Activated CD8-positive, alpha-beta memory T cell treated with anti-CD3 and anti-CD28 coated beads for 48 hours (primary cell): ENCODE results near the gene EML5.
A peak's percentile ranks its signal among the peaks of the same experiment; 100 is the strongest.

Experiments used
- DNase-seq, 3 experiments: peaks; one replicate each; pipeline ENCODE4 v3.0.0-alpha.2; 2020; ENCODE audit warnings: low read depth in 2 of 3, low spot score in 2 of 3

EML5 gene

DNA sequence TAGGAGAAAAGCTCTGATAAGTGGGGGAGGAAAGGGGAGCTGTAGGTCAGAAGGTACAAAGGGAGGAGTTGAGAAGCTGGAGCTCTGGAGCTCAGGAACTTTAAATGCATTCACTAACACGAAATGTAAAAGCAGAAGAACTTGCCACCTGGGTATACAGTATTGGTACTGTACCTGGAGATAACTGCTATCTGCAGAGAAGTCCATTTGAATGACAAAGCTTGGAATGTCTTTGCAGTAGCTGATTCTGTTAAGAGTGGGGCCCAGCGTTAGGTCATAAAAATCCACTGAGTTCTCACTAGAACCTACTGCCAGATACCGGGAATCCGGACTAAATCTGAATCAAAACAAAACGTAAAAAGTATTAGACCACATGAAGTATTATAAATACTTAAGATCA lies 174.3 kb downstream of the EML5 start:
- DNase-seq = no peak

DNA sequence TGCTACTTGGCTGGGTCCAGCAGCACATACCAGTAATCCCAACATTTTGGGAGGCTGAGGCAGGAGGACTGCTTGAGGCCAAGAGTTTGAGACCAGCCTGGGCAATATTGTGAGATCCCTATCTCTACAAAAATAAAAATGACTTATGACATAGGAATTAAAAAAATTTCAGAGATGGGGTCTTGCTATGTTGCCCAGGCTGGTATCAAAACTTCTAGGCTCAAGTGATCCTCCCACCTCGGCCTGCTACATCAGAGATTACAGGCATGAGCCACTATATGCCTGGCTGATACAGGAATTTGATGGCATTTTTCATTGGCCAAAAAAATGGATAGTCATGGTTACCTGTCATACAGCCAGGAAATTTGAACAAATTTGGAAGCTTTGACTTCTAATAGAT lies 175.3 kb downstream of the EML5 start:
- no peak for DNase-seq

DNA sequence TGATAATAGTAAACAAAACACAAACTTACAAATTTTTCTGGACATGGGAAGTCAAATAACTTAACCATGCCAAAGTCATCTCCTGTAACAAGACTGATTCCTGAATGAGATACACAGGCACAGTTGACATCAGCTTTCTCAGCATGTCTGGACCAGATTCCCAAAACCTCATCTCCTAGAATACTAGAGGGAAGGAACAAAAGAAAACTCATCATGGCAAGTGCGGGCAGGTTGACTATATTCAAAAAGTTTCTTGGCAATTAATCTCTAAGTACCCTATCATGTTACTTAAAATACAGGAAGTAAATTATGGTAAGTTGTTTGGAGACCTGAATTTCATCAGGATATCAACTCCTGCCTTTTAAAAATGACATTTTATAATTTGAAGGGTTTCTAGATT lies 176.1 kb downstream of the EML5 start:
- DNase-seq = no peak

DNA sequence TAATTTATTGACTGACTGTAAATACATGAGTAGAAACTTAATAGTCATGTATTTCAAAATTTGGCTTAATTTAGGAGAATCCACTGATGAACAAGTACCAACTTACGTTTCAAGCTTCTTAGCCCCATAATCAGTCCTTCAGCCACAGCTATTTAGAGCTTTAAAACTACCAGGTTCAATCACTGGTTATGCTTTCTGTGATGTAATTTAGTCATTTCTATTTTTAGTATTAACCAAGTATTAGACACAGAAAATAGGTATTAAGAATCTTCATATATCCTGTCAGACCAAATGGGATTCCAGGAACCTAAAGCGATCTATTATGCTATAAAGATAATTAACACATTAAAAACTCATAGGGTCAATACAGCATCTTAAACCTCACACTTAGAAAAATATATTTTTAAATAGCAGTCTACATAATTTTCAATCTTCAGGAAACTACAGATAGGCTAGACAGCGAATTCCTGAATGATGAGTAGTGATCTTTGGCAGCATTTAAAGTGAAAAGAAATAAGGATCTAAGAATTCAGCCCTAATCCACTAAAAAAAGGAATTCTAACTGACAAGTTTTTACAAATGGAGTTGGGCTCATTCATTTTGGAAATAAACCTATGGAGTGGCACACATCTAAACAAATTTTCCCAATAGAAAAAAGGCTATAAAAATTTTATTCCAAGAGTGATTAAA lies 178.4 kb downstream of the EML5 start:
- no peak for DNase-seq

- no peak for DNase-seq
Measured at GRCh38 chr14:88613552-88614010, 179.2 kb downstream of the EML5 start.

GRCh38 chr14:88612981-88613380 lies 179.8 kb downstream of the EML5 start:
- no peak for DNase-seq

- DNase-seq = no peak
Measured at GRCh38 chr14:88611878-88612277, 180.9 kb downstream of the EML5 start.

DNA sequence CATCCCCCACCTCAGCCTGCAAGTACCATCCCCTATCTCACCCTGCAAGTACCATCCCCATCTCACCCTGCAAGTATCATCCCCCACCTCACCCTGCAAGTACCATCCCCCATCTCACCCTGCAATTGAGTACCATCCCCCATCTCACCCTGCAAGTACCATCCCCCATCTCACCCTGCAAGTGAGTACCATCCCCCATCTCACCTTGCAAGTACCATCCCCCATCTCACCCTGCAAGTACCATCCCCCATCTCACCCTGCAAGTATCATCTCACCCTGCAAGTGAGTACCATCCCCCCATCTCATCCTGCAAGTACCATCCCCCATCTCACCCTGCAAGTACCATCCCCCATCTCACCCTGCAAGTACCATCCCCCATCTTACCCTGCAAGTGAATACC lies 184.9 kb downstream of the EML5 start:
- no peak for DNase-seq

- DNase-seq = no peak
Measured at GRCh38 chr14:88605594-88605993, 187.2 kb downstream of the EML5 start.

GRCh38 chr14:88604212-88604611 lies 188.5 kb downstream of the EML5 start:
- DNase-seq = no peak

DNA sequence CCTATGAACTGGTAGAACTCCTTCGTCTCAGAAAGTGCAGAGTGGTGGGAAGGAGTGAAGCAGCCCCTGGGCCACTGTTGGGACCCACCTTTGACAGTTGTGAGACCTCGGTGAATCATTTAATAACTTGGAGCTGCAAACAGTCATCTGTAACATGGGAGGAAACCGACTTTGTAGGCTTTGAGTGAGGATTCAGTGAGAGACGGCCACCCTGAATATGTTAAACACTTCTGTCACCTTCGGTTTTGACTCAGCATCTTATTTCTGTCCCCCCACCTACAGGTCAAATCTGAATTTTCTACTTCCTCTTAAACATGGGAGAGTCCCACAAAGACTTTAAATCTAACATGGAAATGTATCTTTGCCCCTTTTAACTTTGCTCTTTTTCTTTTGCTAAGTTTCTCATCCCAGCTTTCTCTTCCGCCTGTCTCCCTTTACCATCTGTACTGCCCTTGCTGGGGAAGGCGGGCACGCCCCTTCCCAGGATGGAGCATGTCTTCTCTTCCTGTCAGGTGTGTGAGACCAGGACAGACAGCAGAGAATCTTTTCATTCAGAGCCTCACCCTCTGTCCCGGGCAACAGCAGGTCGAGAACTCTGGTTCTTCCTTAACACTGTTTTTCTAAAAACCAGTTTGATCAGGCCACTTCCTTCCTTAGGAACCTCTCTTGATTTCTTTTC lies 192.9 kb downstream of the EML5 start:
- DNase-seq = peak in 1 of 3 experiments; percentile 8

- DNase-seq = no peak
Measured at GRCh38 chr14:88599326-88599725, 193.4 kb downstream of the EML5 start.

DNA sequence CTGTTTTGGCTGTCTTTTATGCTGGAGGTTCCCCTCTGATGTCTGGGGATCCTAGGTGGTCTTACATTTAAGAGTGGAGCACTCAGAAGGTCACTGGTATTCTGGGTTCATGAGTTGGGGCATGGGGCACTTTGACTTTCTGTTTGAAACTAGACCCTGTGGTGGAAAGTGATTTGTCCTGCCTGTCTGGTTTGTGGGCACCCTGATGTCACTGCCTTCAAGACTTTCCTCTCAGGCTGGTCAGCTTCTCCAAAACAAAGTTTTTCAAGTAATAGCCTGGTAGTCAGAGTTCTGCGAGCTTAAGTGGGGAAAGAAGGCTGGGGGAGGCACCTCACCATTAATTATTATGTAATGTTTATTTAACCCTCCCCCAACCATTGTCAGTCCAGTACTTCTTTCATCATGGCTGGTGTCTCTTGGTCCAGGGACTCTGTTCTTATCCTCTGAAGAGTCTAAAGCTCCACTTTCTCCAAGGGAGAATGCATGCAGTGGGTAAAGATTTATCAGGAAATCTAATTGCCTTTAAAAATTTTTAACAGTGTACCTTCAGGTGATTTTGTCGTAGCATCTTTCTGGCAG lies 194.6 kb downstream of the EML5 start:
- DNase-seq = no peak

- DNase-seq = no peak
Measured at GRCh38 chr14:88597601-88598000, 195.2 kb downstream of the EML5 start.

DNA sequence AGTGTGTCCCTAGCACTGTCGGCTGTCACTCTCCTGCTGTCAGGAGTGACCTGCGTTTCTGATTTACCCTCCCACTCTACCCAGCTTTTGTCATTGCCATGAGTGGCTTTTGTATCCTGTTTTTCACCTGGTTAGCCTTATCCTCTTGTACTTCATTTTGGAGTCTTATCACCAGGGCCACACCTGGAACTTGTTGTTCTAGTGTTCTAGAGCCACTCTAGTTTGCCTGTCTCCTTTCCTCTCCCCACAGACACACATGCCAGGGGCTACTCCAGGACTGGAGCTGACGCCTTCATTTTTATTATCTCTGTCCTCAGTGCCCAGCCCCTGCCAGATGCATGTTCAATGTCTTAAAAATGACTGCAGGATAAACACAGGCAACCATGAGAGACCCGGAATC lies 195.7 kb downstream of the EML5 start:
- no peak for DNase-seq

GRCh38 chr14:88592031-88592430 lies 200.7 kb downstream of the EML5 start:
- DNase-seq = no peak

DNA sequence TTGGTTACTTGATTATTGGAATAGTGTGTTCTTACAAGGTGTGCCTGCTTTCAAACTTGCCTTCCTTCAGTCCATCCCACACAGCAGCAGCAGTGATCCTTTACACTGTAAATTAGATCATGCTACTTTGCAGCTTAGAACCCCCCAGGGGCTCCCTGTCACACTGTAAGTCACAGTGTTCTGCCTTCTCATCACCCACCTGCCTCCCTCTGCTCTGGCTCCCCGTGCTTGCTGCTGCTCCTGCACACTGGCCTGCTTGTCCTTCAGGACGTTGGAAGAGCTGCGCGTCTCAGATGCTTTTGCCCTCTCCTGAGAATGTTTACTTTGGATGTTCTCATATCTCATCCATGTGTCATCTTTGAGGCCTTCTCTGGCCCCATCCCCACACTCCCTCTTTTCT lies 202.6 kb downstream of the EML5 start:
- no peak for DNase-seq

- DNase-seq = no peak
Measured at GRCh38 chr14:88588081-88588480, 204.7 kb downstream of the EML5 start.

DNA sequence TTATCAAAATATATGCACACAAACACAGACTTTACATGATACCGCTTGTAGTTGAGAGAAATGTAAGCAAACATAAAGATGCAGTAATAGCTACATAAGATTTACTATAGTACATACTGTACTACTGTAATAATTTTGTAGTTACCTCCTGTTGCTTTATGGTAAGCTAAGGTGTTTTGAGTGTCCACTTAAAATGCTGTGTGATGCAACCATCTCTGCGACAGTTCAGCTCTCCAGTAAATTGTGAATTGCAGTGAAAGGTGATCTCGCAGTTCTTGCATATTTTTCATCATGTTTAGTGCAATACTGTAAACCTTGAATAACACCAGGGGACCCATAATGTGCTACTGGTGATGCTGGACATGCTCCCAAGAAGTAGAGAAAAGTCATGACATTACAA lies 208.3 kb downstream of the EML5 start:
- no peak for DNase-seq

- DNase-seq = no peak
Measured at GRCh38 chr14:88576222-88576621, 216.5 kb downstream of the EML5 start.

GRCh38 chr14:88572117-88572516 lies 220.6 kb downstream of the EML5 start:
- no peak for DNase-seq

GRCh38 chr14:88568196-88568595 lies 224.6 kb downstream of the EML5 start:
- no peak for DNase-seq

GRCh38 chr14:88565427-88565826 lies 227.3 kb downstream of the EML5 start:
- no peak for DNase-seq
